Right lobe of liver (tissue), 4 donors: ENCODE results near the gene SUSD2.

Source experiments
- CTCF ChIP-seq, 4 donors: fragments of 200-600 bp in 3 of 4; fragments of 450-650 bp in 1 of 4; IDR thresholded peaks; one replicate each; pipeline versions ENCODE4 v1.5.1 to v1.8.0; 2016 to 2022; ENCODE audit warnings: antibody characterized with exemption in 4 of 4, mild to moderate bottlenecking in 2 of 4
- POLR2A ChIP-seq: fragments of 450-650 bp; IDR thresholded peaks from one replicate; pipeline ENCODE4 v1.6.1; 2017; ENCODE audit warnings: antibody characterized with exemption, mild to moderate bottlenecking
- donor health status: DM: no; HTN: no; CAD: no.
- donor health status: DM: no; HTN: no; CAD: no.
- donor health status: DM: no; HTN: yes; CAD: no.

- TF ChIP-seq CTCF (IDR thresholded peaks at IDR 0.05) (no peak), POLR2A (no peak)
Measured at GRCh38 chr22:24185501-24186351, 4.4 kb downstream of the SUSD2 start.
